PFSK-1 (cell line): ENCODE data around the gene COX19.

Source experiments
- POLR2AphosphoS5 ChIP-seq: IDR thresholded peaks from 2 replicates; pipeline ENCODE4 v1.6.1; 2012; ENCODE audit warnings: low read depth, mild to moderate bottlenecking, control low read depth, low read length, moderate library complexity
- SIN3A ChIP-seq: IDR thresholded peaks from 2 replicates; pipeline ENCODE4 v1.6.1; 2012; ENCODE audit warnings: mild to moderate bottlenecking, low read length, moderate library complexity, borderline replicate concordance; ENCODE audit not compliant: insufficient read depth
- TF ChIP-seq, protein P1 (sequence below), 2 experiments: IDR thresholded peaks; 2 replicates each; pipeline versions ENCODE4 v1.6.1 to v1.8.0; 2011 to 2012; ENCODE audit warnings: low read depth in 2 of 2, low read length in 2 of 2, control low read depth in 1 of 2, inconsistent platforms in 1 of 2, mild to moderate bottlenecking in 1 of 2, moderate library complexity in 1 of 2; ENCODE audit not compliant: insufficient read depth in 1 of 2

DNA sequence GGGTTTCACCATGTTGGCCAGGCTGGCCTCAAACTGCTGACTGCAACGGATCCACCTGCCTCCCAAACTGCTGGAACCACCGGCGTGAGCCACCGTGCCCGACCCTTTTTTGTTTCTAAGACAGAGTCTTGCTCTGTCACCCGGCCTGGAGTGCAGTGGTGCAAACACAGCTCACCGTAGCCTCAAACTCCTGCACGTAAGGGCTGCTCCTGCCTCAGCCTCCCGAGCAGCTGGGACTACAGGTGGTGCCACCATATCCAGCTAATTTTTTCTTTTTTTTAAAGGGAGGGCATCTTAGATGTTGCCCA lies 57.3 kb downstream of the COX19 start:
- TF ChIP-seq POLR2AphosphoS5 = no peak
- TF ChIP-seq, protein P1, sequence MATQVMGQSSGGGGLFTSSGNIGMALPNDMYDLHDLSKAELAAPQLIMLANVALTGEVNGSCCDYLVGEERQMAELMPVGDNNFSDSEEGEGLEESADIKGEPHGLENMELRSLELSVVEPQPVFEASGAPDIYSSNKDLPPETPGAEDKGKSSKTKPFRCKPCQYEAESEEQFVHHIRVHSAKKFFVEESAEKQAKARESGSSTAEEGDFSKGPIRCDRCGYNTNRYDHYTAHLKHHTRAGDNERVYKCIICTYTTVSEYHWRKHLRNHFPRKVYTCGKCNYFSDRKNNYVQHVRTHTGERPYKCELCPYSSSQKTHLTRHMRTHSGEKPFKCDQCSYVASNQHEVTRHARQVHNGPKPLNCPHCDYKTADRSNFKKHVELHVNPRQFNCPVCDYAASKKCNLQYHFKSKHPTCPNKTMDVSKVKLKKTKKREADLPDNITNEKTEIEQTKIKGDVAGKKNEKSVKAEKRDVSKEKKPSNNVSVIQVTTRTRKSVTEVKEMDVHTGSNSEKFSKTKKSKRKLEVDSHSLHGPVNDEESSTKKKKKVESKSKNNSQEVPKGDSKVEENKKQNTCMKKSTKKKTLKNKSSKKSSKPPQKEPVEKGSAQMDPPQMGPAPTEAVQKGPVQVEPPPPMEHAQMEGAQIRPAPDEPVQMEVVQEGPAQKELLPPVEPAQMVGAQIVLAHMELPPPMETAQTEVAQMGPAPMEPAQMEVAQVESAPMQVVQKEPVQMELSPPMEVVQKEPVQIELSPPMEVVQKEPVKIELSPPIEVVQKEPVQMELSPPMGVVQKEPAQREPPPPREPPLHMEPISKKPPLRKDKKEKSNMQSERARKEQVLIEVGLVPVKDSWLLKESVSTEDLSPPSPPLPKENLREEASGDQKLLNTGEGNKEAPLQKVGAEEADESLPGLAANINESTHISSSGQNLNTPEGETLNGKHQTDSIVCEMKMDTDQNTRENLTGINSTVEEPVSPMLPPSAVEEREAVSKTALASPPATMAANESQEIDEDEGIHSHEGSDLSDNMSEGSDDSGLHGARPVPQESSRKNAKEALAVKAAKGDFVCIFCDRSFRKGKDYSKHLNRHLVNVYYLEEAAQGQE (IDR thresholded peaks at IDR 0.05; ENCODE audit: insufficient read depth in 1 of 2, low read depth in 2 of 2, low read length in 2 of 2) = no peak
- TF ChIP-seq SIN3A = no peak
